Measurements from ENCODE around the gene CCSER1. TPM values are rescaled to one million over a fixed set of nuclear protein-coding genes. Genes with fewer than 3 reads are reported as not detected.

CCSER1 gene
- total and polyA plus RNA-seq, 2 donors (not counting 1 experiment from before 2014, with no cell fraction given), result 10.7 to 39.5 TPM

GRCh38 chr4:90840291-90840690, 713.1 kb downstream of the CCSER1 start:
- no peak overlapping the region for H3K4me3 Mint-ChIP-seq
- CTCF ChIA-PET, result no interaction called here
- no peak for DNase-seq

GRCh38 chr4:90840828-90841227, 713.6 kb downstream of the CCSER1 start:
- ATAC-seq (ENCODE audit: low read depth) (no peak), DNase-seq (no peak)
- Histone ChIP-seq H3K4me1 (ENCODE audit: control insufficient read depth in 2 of 2, insufficient read depth in 2 of 2, low read length in 2 of 2) (no peaks in the 10 kb centered on the region), H3K9ac (ENCODE audit: low read length) (no peak overlapping the region), H3K79me2 (ENCODE audit: control insufficient read depth, insufficient read depth, low read length) (no peaks in the 10 kb centered on the region), H3K36me3 (replicated peaks in 1 of 2; ENCODE audit: control extremely low read depth in 1 of 2, control insufficient read depth in 1 of 2, extremely low read depth in 1 of 2, insufficient read depth in 2 of 2, low read length in 1 of 2) (no peaks in the 10 kb centered on the region), H3K4me3 (ENCODE audit: control extremely low read depth in 1 of 5, extremely low read depth in 1 of 5, insufficient read depth in 1 of 5, low read depth in 2 of 5, low read length in 4 of 5) (no peak overlapping the region), H4K20me1 (ENCODE audit: control insufficient read depth, insufficient read depth, low read length, poor library complexity, severe bottlenecking) (no peaks in the 10 kb centered on the region), H3K9me3 (ENCODE audit: control extremely low read depth in 1 of 3, control insufficient read depth in 2 of 3, insufficient read depth in 1 of 3, low read length in 2 of 3) (no peaks in the 10 kb centered on the region), H2AFZ (ENCODE audit: insufficient read depth, low read depth, low read length, poor library complexity, severe bottlenecking) (no peak overlapping the region), H3K4me2 (replicated peaks; ENCODE audit: low read depth, low read length, poor library complexity, severe bottlenecking) (no peak overlapping the region), H3K27me3 (replicated peaks in 1 of 4; ENCODE audit: control extremely low read depth in 1 of 4, control insufficient read depth in 3 of 4, insufficient read depth in 4 of 4, low read length in 3 of 4) (no peaks in the 10 kb centered on the region), H3K27ac (ENCODE audit: low read length in 2 of 2) (no peak overlapping the region)
- intact Hi-C loops (cut with micrococcal nuclease), result no loop called here
- Mint-ChIP-seq H3K9me3 (ENCODE audit: insufficient read depth) (no peaks in the 10 kb centered on the region), H3K27ac (no peak overlapping the region), H3K4me3 (no peak overlapping the region), H3K4me1 (no peaks in the 10 kb centered on the region), H3K27me3 (no peaks in the 10 kb centered on the region)
- TF ChIP-seq, protein P1, sequence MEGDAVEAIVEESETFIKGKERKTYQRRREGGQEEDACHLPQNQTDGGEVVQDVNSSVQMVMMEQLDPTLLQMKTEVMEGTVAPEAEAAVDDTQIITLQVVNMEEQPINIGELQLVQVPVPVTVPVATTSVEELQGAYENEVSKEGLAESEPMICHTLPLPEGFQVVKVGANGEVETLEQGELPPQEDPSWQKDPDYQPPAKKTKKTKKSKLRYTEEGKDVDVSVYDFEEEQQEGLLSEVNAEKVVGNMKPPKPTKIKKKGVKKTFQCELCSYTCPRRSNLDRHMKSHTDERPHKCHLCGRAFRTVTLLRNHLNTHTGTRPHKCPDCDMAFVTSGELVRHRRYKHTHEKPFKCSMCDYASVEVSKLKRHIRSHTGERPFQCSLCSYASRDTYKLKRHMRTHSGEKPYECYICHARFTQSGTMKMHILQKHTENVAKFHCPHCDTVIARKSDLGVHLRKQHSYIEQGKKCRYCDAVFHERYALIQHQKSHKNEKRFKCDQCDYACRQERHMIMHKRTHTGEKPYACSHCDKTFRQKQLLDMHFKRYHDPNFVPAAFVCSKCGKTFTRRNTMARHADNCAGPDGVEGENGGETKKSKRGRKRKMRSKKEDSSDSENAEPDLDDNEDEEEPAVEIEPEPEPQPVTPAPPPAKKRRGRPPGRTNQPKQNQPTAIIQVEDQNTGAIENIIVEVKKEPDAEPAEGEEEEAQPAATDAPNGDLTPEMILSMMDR (IDR thresholded peaks at IDR 0.05), result no peak
- TF ChIP-seq EZH2 (IDR thresholded peaks at IDR 0.05; ENCODE audit: borderline replicate concordance, insufficient read depth, low read depth, low read length, poor library complexity, severe bottlenecking), result no peak
- POLR2A ChIA-PET, result no interaction called here
- CTCF ChIA-PET, result no interaction called here

More at GRCh38 chr4:90840291-90840690, 713.1 kb downstream of the CCSER1 start:
- no CpG with 5 or more reads among the region's 3 CpGs for WGBS (ENCODE audit: insufficient coverage)
- H3K9me3 Mint-ChIP-seq (ENCODE audit: insufficient read depth), result no peaks in the 10 kb centered on the region
- no peaks in the 10 kb centered on the region for H3K27me3 Mint-ChIP-seq
- ATAC-seq (ENCODE audit: low read depth), result no peak
- intact Hi-C loops (cut with micrococcal nuclease), result no loop called here
- no peaks in the 10 kb centered on the region for H3K4me1 Mint-ChIP-seq
- Histone ChIP-seq H3K4me1 (ENCODE audit: control insufficient read depth in 2 of 2, insufficient read depth in 2 of 2, low read length in 2 of 2) (no peaks in the 10 kb centered on the region), H3K36me3 (replicated peaks in 1 of 2; ENCODE audit: control extremely low read depth in 1 of 2, control insufficient read depth in 1 of 2, extremely low read depth in 1 of 2, insufficient read depth in 2 of 2, low read length in 1 of 2) (no peaks in the 10 kb centered on the region), H3K27me3 (replicated peaks in 1 of 4; ENCODE audit: control extremely low read depth in 1 of 4, control insufficient read depth in 3 of 4, insufficient read depth in 4 of 4, low read length in 3 of 4) (no peaks in the 10 kb centered on the region), H3K4me3 (ENCODE audit: control extremely low read depth in 1 of 5, extremely low read depth in 1 of 5, insufficient read depth in 1 of 5, low read depth in 2 of 5, low read length in 4 of 5) (no peak overlapping the region), H3K79me2 (ENCODE audit: control insufficient read depth, insufficient read depth, low read length) (no peaks in the 10 kb centered on the region), H2AFZ (ENCODE audit: insufficient read depth, low read depth, low read length, poor library complexity, severe bottlenecking) (no peak overlapping the region), H4K20me1 (ENCODE audit: control insufficient read depth, insufficient read depth, low read length, poor library complexity, severe bottlenecking) (no peaks in the 10 kb centered on the region), H3K9me3 (ENCODE audit: control extremely low read depth in 1 of 3, control insufficient read depth in 2 of 3, insufficient read depth in 1 of 3, low read length in 2 of 3) (no peaks in the 10 kb centered on the region), H3K9ac (ENCODE audit: low read length) (no peak overlapping the region), H3K27ac (ENCODE audit: low read length in 2 of 2) (no peak overlapping the region), H3K4me2 (replicated peaks; ENCODE audit: low read depth, low read length, poor library complexity, severe bottlenecking) (no peak overlapping the region)
- H3K27ac Mint-ChIP-seq, result no peak overlapping the region
- POLR2A ChIA-PET, result no interaction called here
- TF ChIP-seq EZH2 (IDR thresholded peaks at IDR 0.05; ENCODE audit: borderline replicate concordance, insufficient read depth, low read depth, low read length, poor library complexity, severe bottlenecking), result no peak
- TF ChIP-seq, protein P1 (IDR thresholded peaks at IDR 0.05), result no peak

All from B cell (primary cell).